Measurements from ENCODE around the gene ZNF576. TPM values are rescaled to one million over a fixed set of nuclear protein-coding genes. Genes with fewer than 3 reads are reported as not detected.

ZNF576 gene
- total and polyA plus RNA-seq, 2 donors from 2014 or later (not counting 2 experiments from before 2014, with no cell fraction given) = 12.8 to 18.2 TPM

Other genes with a start within 250 kb of the ZNF576 start
- gene CD177, start 242.9 kb upstream of the ZNF576 start, total RNA-seq = 0.24 and 0.53 TPM in 2 replicates
- 0.28 and 0.55 TPM in 2 replicates for gene CD177, start 242.9 kb upstream of the ZNF576 start, polyA plus RNA-seq
- gene TEX101, start 181.7 kb upstream of the ZNF576 start, total RNA-seq = not detected in 2 replicates
- not detected in 2 replicates for gene TEX101, start 181.7 kb upstream of the ZNF576 start, polyA plus RNA-seq
- 16.3 and 18.0 TPM in 2 replicates for gene LYPD3, start 131.0 kb upstream of the ZNF576 start, total RNA-seq
- 31.8 and 43.1 TPM in 2 replicates for gene LYPD3, start 131.0 kb upstream of the ZNF576 start, polyA plus RNA-seq
- 14.8 and 15.4 TPM in 2 replicates for gene PHLDB3, start 91.8 kb upstream of the ZNF576 start, total RNA-seq
- gene PHLDB3, start 91.8 kb upstream of the ZNF576 start, polyA plus RNA-seq = 9.8 and 11.2 TPM in 2 replicates
- gene ETHE1, start 69.4 kb upstream of the ZNF576 start, total RNA-seq = 151 and 168 TPM in 2 replicates
- 239 and 287 TPM in 2 replicates for gene ETHE1, start 69.4 kb upstream of the ZNF576 start, polyA plus RNA-seq
- 0.37 and 0.42 TPM in 2 replicates for gene ZNF575, start 63.4 kb upstream of the ZNF576 start, total RNA-seq
- 0.67 and 0.91 TPM in 2 replicates for gene ZNF575, start 63.4 kb upstream of the ZNF576 start, polyA plus RNA-seq
- 28.8 and 31.1 TPM in 2 replicates for gene XRCC1, start 21.1 kb upstream of the ZNF576 start, total RNA-seq
- 34.4 and 35.8 TPM in 2 replicates for gene XRCC1, start 21.1 kb upstream of the ZNF576 start, polyA plus RNA-seq
- 16.6 and 19.5 TPM in 2 replicates for gene PINLYP, start 20.8 kb upstream of the ZNF576 start, total RNA-seq
- gene PINLYP, start 20.8 kb upstream of the ZNF576 start, polyA plus RNA-seq = 20.2 and 22.6 TPM in 2 replicates
- gene IRGQ, start 461 bp upstream of the ZNF576 start, total RNA-seq = 14.8 and 15.8 TPM in 2 replicates
- gene IRGQ, start 461 bp upstream of the ZNF576 start, polyA plus RNA-seq = 7.1 and 8.0 TPM in 2 replicates
- gene SRRM5, start 15.5 kb downstream of the ZNF576 start, total RNA-seq = 0.04 and 0.14 TPM in 2 replicates
- gene SRRM5, start 15.5 kb downstream of the ZNF576 start, polyA plus RNA-seq = 0.03 and 0.07 TPM in 2 replicates
- gene ZNF428, start 23.0 kb downstream of the ZNF576 start, total RNA-seq = 21.5 and 25.8 TPM in 2 replicates
- 35.3 and 40.7 TPM in 2 replicates for gene ZNF428, start 23.0 kb downstream of the ZNF576 start, polyA plus RNA-seq
- 5.4 and 6.9 TPM in 2 replicates for gene CADM4, start 43.3 kb downstream of the ZNF576 start, total RNA-seq
- gene CADM4, start 43.3 kb downstream of the ZNF576 start, polyA plus RNA-seq = 6.7 and 7.9 TPM in 2 replicates
- 36.1 and 40.3 TPM in 2 replicates for gene PLAUR, start 73.6 kb downstream of the ZNF576 start, total RNA-seq
- 35.6 and 40.9 TPM in 2 replicates for gene PLAUR, start 73.6 kb downstream of the ZNF576 start, polyA plus RNA-seq
- not detected in 2 replicates for gene IRGC, start 119.5 kb downstream of the ZNF576 start, total RNA-seq
- not detected in 2 replicates for gene IRGC, start 119.5 kb downstream of the ZNF576 start, polyA plus RNA-seq
- gene SMG9, start 158.4 kb downstream of the ZNF576 start, total RNA-seq = 27.7 and 29.5 TPM in 2 replicates
- 38.3 and 39.8 TPM in 2 replicates for gene SMG9, start 158.4 kb downstream of the ZNF576 start, polyA plus RNA-seq
- 0.74 and 0.85 TPM in 2 replicates for gene KCNN4, start 184.4 kb downstream of the ZNF576 start, total RNA-seq
- 0.56 and 0.76 TPM in 2 replicates for gene KCNN4, start 184.4 kb downstream of the ZNF576 start, polyA plus RNA-seq
- 2.3 and 4.0 TPM in 2 replicates for gene LYPD5, start 205.9 kb downstream of the ZNF576 start, total RNA-seq
- gene LYPD5, start 205.9 kb downstream of the ZNF576 start, polyA plus RNA-seq = 2.5 and 3.8 TPM in 2 replicates
- gene ZNF283, start 230.7 kb downstream of the ZNF576 start, total RNA-seq = 6.1 and 7.1 TPM in 2 replicates
- 1.4 TPM in 2 replicates for gene ZNF283, start 230.7 kb downstream of the ZNF576 start, polyA plus RNA-seq

Measured in foreskin keratinocyte (primary cell).